Adrenal gland (tissue), 12 donors: ENCODE data around the gene ZNF618. TPM values are rescaled to one million over a fixed set of nuclear protein-coding genes. Genes with fewer than 3 reads are reported as not detected.

Experiments
- DNase-seq, 7 donors: peaks; one replicate each; pipeline ENCODE4 v3.0.0-alpha.2; 2019 to 2020
- H3K27ac ChIP-seq, 5 donors: fragments of 200-600 bp; sonication (generic) in 4 of 5; 1 replicate in 3 of 5; 2 replicates in 2 of 5; pipeline versions ENCODE4 v1.5.1 to v1.8.0; 2016 to 2020; ENCODE audit warnings: mild to moderate bottlenecking in 1 of 5
- H3K27me3 ChIP-seq: fragments of 200-600 bp; 2 replicates; pipeline ENCODE4 v1.8.0; 2021
- H3K36me3 ChIP-seq, 2 donors: fragments of 200-600 bp; replicated peaks in 1 of 2; 1 replicate in 1 of 2; 2 replicates in 1 of 2; pipeline versions ENCODE4 v1.5.1 to v1.8.0; 2018 to 2022
- H3K4me1 ChIP-seq, 2 donors: fragments of 200-600 bp; replicated peaks in 1 of 2; 1 replicate in 1 of 2; 2 replicates in 1 of 2; pipeline versions ENCODE4 v1.5.1 to v1.8.0; 2018 to 2021
- H3K4me3 ChIP-seq, 4 donors: fragments of 200-600 bp; sonication (generic) in 3 of 4; one replicate each; pipeline ENCODE4 v1.5.1; 2016 to 2018
- H3K9me3 ChIP-seq, 3 donors: fragments of 200-600 bp; sonication (generic) in 1 of 3; replicated peaks in 1 of 3; 1 replicate in 2 of 3; 2 replicates in 1 of 3; pipeline versions ENCODE4 v1.5.1 to v1.8.0; 2016 to 2021
- CTCF ChIP-seq, 6 experiments: fragments of 450-650 bp in 4 of 6; fragments of 200-600 bp in 2 of 6; sonication (generic) in 1 of 6; IDR thresholded peaks; 1 replicate in 5 of 6; 2 replicates in 1 of 6; pipeline versions ENCODE4 v1.5.1 to v1.8.0; 2016 to 2021; ENCODE audit warnings: antibody characterized with exemption in 6 of 6, mild to moderate bottlenecking in 2 of 6, moderate library complexity in 1 of 6
- POLR2A ChIP-seq, 2 donors: fragments of 450-650 bp; IDR thresholded peaks; one replicate each; pipeline ENCODE4 v1.6.1; 2017; ENCODE audit warnings: antibody characterized with exemption in 2 of 2, mild to moderate bottlenecking in 2 of 2, moderate library complexity in 1 of 2
- WGBS, 4 donors: extraction: QIAGEN DNeasy Blood & Tissue Kit in 2 of 4; methylation state at CpG; one replicate each; pipeline versions ENCODE4 v1.1.5 to v1.1.7; 2013 to 2017; 5-methylcytosine and 5-hydroxymethylcytosine counted together
- intact Hi-C, 2 donors: fragments of 100-400 bp; cut with DNase I; formaldehyde crosslinking; loops; one replicate each; pipeline versions ENCODE4 v1.14.1 to v1.15.0; 2022 to 2023
- polyA plus RNA-seq, 3 donors: library from polyadenylated mRNA; stranded (reverse); fragments of 200-250 nt in 2 of 3; fragments of 350-450 nt in 1 of 3; fragmentation: Illumina TruSeq in 1 of 3; extraction: RNeasy Lipid Tissue Mini Kit (QIAGEN cat#74804) in 1 of 3; gene quantifications; one replicate each; pipeline ENCODE4 v1.2.3, GENCODE V29; 2013 to 2014
- total RNA-seq, 9 donors: library from RNA; depleted of rRNA in 4 of 9; stranded (reverse); fragments of >200 nt in 4 of 9; fragments of 120-200 nt in 1 of 9; fragmentation: NEBNext Ultra II Directional in 1 of 9; extraction: Animal tissue kit (Norgen Biotek cat#: 25700) in 1 of 9; gene quantifications; one replicate each; pipeline versions ENCODE4 v1.1.0 to v1.2.4, GENCODE V29; 2013 to 2023
- donor health status: healthy with polysubstance abuse.
- donor health status: Bipolar disorder and iron deficiency.
- donor health status: DM: yes; HTN: yes; CAD: no.
- donor health status: DM: no; HTN: no; CAD: no.
- donor health status: DM: no; HTN: no; CAD: no.
- donor health status: DM: yes; HTN: yes; CAD: no.

ZNF618 gene
- total and polyA plus RNA-seq, 12 donors: 4.5 to 21.3 (median 9.9) TPM

GRCh38 chr9:114086607-114087006 is 210.5 kb downstream of the ZNF618 start:
- intact Hi-C loops: loop anchor here (5.0 kb wide), 2 partner anchors 66 to 201 kb away; no protein-coding TSS in a partner anchor
- no peak for DNase-seq
- Histone ChIP-seq H3K36me3 (no peaks in the 10 kb centered on the region), H3K9me3 (no peaks in the 10 kb centered on the region), H3K27me3 (no peaks in the 10 kb centered on the region), H3K27ac (no peak overlapping the region), H3K4me3 (no peak overlapping the region), H3K4me1 (no peaks in the 10 kb centered on the region)
- 84 to 92% (median 90%) methylated on average over 4 of the region's 4 CpGs for WGBS, 4 donors
- no peak for TF ChIP-seq POLR2A (IDR thresholded peaks at IDR 0.05)
- no peak for TF ChIP-seq CTCF (IDR thresholded peaks at IDR 0.05)

GRCh38 chr9:114087721-114088120 is 211.6 kb downstream of the ZNF618 start:
- TF ChIP-seq CTCF (IDR thresholded peaks at IDR 0.05) (no peak), POLR2A (IDR thresholded peaks at IDR 0.05) (no peak)
- Histone ChIP-seq H3K4me1 (no peaks in the 10 kb centered on the region), H3K27me3 (no peaks in the 10 kb centered on the region), H3K4me3 (no peak overlapping the region), H3K36me3 (no peaks in the 10 kb centered on the region), H3K27ac (no peak overlapping the region), H3K9me3 (no peaks in the 10 kb centered on the region)
- 68 to 90% (median 78%) methylated on average over 7 of the region's 7 CpGs for WGBS, 4 donors
- intact Hi-C loops: loop anchor here (5.0 kb wide), 2 partner anchors 65 to 200 kb away; no protein-coding TSS in a partner anchor
- no peak for DNase-seq

GRCh38 chr9:114088571-114089170 is 212.6 kb downstream of the ZNF618 start:
- 85 to 94% (median 90%) methylated on average over 7 of the region's 7 CpGs for WGBS, 4 donors
- no peak for DNase-seq

More at GRCh38 chr9:114088571-114089170, 212.6 kb downstream of the ZNF618 start:
- intact Hi-C loops: loop anchor here (5.0 kb wide), 2 partner anchors 64 to 199 kb away; no protein-coding TSS in a partner anchor
- TF ChIP-seq CTCF (IDR thresholded peaks at IDR 0.05): no peak
- TF ChIP-seq POLR2A (IDR thresholded peaks at IDR 0.05): no peak
- Histone ChIP-seq H3K4me3 (no peak overlapping the region), H3K4me1 (no peaks in the 10 kb centered on the region), H3K9me3 (no peaks in the 10 kb centered on the region), H3K36me3 (no peaks in the 10 kb centered on the region), H3K27me3 (no peaks in the 10 kb centered on the region), H3K27ac (no peak overlapping the region)
